Keratinocyte (primary cell): ENCODE results near the gene GH2.

Experiments
- EZH2 ChIP-seq: IDR thresholded peaks from one replicate; pipeline ENCODE4 v1.6.1; 2012; ENCODE audit warnings: inconsistent platforms, mild to moderate bottlenecking, low read length, moderate library complexity
- TF ChIP-seq, protein P1 (sequence below), 3 experiments: IDR thresholded peaks in 1 of 3; conservative IDR thresholded peaks in 1 of 3; optimal IDR thresholded peaks in 1 of 3; 2 replicates in 2 of 3; 3 replicates in 1 of 3; pipeline versions ENCODE3 to v1.5.1; 2011; ENCODE audit warnings: low read length in 3 of 3, mild to moderate bottlenecking in 3 of 3, moderate library complexity in 2 of 3, control low read depth in 1 of 3, inconsistent platforms in 1 of 3; ENCODE audit not compliant: insufficient read depth in 2 of 3; ENCODE audit errors: extremely low read depth in 1 of 3

DNA sequence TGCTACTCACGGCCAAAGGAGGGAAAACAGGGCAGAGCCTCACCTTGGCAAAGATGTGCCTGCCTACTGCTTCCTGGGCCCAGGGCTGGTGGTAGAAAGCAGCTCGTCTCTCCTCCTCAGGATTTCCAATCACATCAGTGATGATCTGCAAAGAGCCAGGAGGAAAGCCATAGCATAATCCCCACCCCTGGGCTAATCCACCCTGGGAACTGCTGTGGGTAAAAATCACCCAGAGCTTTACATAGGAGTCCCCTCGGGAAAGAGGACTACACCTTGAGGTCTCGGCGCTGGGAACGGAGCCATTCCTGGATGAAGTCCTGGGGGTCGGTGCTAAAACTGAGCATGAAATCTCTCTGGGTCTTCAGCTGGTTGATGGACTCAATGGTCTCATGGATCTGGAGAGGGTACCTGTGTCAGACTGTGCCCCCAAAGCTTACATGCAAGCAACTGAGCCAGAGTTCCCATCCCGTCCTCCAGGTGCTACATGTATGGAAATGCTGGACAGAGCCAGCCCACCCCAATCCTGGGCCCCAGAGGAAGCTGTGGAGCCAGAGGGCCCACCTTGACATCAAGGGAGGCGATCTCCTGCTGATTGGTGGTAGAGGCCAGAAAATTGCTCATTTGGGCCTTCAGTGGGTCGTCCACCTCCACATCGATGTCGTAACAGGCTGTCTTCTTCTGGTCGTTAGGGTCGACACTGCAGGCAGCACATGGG is 48.6 kb downstream of the GH2 start:
- TF ChIP-seq, protein P1, sequence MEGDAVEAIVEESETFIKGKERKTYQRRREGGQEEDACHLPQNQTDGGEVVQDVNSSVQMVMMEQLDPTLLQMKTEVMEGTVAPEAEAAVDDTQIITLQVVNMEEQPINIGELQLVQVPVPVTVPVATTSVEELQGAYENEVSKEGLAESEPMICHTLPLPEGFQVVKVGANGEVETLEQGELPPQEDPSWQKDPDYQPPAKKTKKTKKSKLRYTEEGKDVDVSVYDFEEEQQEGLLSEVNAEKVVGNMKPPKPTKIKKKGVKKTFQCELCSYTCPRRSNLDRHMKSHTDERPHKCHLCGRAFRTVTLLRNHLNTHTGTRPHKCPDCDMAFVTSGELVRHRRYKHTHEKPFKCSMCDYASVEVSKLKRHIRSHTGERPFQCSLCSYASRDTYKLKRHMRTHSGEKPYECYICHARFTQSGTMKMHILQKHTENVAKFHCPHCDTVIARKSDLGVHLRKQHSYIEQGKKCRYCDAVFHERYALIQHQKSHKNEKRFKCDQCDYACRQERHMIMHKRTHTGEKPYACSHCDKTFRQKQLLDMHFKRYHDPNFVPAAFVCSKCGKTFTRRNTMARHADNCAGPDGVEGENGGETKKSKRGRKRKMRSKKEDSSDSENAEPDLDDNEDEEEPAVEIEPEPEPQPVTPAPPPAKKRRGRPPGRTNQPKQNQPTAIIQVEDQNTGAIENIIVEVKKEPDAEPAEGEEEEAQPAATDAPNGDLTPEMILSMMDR (optimal IDR thresholded peaks at IDR 0.05 in 1 of 3, IDR thresholded peaks at IDR 0.05 in 1 of 3, conservative IDR thresholded peaks at IDR 0.05 in 1 of 3; ENCODE audit: extremely low read depth in 1 of 3, insufficient read depth in 2 of 3, low read length in 3 of 3) = no peak
- TF ChIP-seq EZH2 = no peak
